Liver (tissue), 3 donors: ENCODE data around the gene PKD2L1.
A peak's percentile ranks its signal among the peaks of the same experiment; 100 is the strongest.

Source experiments
- ATF3 ChIP-seq: IDR thresholded peaks from 2 replicates; pipeline ENCODE4 v1.6.1; 2016; ENCODE audit warnings: antibody characterized with exemption
- EGR1 ChIP-seq, 2 donors: IDR thresholded peaks; 2 replicates each; pipeline ENCODE4 v1.6.1; 2016 to 2018; ENCODE audit warnings: antibody characterized with exemption in 2 of 2, low read depth in 2 of 2
- FOXA1 ChIP-seq: IDR thresholded peaks from 2 replicates; pipeline ENCODE4 v1.6.1; 2016; ENCODE audit warnings: antibody characterized with exemption
- GABPA ChIP-seq, 2 donors: IDR thresholded peaks in 1 of 2; conservative IDR thresholded peaks in 1 of 2; 2 replicates each; pipeline ENCODE4 v1.6.1; 2016; ENCODE audit warnings: antibody characterized with exemption in 2 of 2, mild to moderate bottlenecking in 1 of 2, moderate library complexity in 1 of 2
- JUND ChIP-seq, 2 donors: IDR thresholded peaks; 2 replicates each; pipeline ENCODE4 v1.6.1; 2016; ENCODE audit warnings: antibody characterized with exemption in 2 of 2
- RAD21 ChIP-seq, 2 donors: IDR thresholded peaks; 2 replicates each; pipeline ENCODE4 v1.6.1; 2016; ENCODE audit warnings: antibody characterized with exemption in 2 of 2, mild to moderate bottlenecking in 2 of 2
- RXRA ChIP-seq, 2 donors: IDR thresholded peaks; 2 replicates each; pipeline ENCODE4 v1.6.1; 2017 to 2018; ENCODE audit warnings: antibody characterized with exemption in 2 of 2, mild to moderate bottlenecking in 1 of 2
- SP1 ChIP-seq: IDR thresholded peaks from 2 replicates; pipeline ENCODE4 v1.6.1; 2018; ENCODE audit warnings: antibody characterized with exemption, mild to moderate bottlenecking
- TAF1 ChIP-seq: conservative IDR thresholded peaks from 2 replicates; pipeline ENCODE4 v1.6.1; 2016; ENCODE audit warnings: antibody characterized with exemption, mild to moderate bottlenecking
- YY1 ChIP-seq: IDR thresholded peaks from 2 replicates; pipeline ENCODE4 v1.6.1; 2016; ENCODE audit warnings: antibody characterized with exemption, mild to moderate bottlenecking
- TF ChIP-seq, protein P1 (sequence below): fragments of 150-350 bp; IDR thresholded peaks from 2 replicates; pipeline ENCODE4 v1.5.1; 2017; ENCODE audit warnings: improper control_type of control experiment, low read depth, low read length; ENCODE audit not compliant: missing input control
- TF ChIP-seq, protein P2 (sequence below): IDR thresholded peaks from 2 replicates; pipeline ENCODE4 v1.6.1; 2016; ENCODE audit warnings: antibody characterized with exemption
- TF ChIP-seq, protein P3 (sequence below): IDR thresholded peaks from 2 replicates; pipeline ENCODE4 v1.6.1; 2016; ENCODE audit warnings: antibody characterized with exemption, mild to moderate bottlenecking
- TF ChIP-seq, protein P4 (sequence below): IDR thresholded peaks from 2 replicates; pipeline ENCODE4 v1.6.1; 2016; ENCODE audit warnings: antibody characterized with exemption
- donor health status: healthy.
- donor health status: healthy.

GRCh38 chr10:100267239-100268104, 62.6 kb downstream of the PKD2L1 start, which contains the start of gene CWF19L1:
- TF ChIP-seq, protein P1, sequence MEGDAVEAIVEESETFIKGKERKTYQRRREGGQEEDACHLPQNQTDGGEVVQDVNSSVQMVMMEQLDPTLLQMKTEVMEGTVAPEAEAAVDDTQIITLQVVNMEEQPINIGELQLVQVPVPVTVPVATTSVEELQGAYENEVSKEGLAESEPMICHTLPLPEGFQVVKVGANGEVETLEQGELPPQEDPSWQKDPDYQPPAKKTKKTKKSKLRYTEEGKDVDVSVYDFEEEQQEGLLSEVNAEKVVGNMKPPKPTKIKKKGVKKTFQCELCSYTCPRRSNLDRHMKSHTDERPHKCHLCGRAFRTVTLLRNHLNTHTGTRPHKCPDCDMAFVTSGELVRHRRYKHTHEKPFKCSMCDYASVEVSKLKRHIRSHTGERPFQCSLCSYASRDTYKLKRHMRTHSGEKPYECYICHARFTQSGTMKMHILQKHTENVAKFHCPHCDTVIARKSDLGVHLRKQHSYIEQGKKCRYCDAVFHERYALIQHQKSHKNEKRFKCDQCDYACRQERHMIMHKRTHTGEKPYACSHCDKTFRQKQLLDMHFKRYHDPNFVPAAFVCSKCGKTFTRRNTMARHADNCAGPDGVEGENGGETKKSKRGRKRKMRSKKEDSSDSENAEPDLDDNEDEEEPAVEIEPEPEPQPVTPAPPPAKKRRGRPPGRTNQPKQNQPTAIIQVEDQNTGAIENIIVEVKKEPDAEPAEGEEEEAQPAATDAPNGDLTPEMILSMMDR = no peak
- TF ChIP-seq RAD21 (IDR thresholded peaks at IDR 0.05) (peak in 1 of 2 donors; percentile 30), RXRA (IDR thresholded peaks at IDR 0.05) (peak; percentile 52 to 62), YY1 (peak; percentile 90), SP1 (peak; percentile 74), TAF1 (peak; percentile 77), GABPA (IDR thresholded peaks at IDR 0.05 in 1 of 2, conservative IDR thresholded peaks at IDR 0.05 in 1 of 2) (peak in 1 of 2 donors; percentile 79), JUND (IDR thresholded peaks at IDR 0.05) (peak; percentile 21 to 61), ATF3 (no peak), FOXA1 (no peak), EGR1 (IDR thresholded peaks at IDR 0.05; ENCODE audit: low read depth in 2 of 2) (peak in 1 of 2 donors; percentile 29)
- TF ChIP-seq, protein P2, sequence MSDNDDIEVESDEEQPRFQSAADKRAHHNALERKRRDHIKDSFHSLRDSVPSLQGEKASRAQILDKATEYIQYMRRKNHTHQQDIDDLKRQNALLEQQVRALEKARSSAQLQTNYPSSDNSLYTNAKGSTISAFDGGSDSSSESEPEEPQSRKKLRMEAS = peak; percentile 66
- TF ChIP-seq, protein P3, sequence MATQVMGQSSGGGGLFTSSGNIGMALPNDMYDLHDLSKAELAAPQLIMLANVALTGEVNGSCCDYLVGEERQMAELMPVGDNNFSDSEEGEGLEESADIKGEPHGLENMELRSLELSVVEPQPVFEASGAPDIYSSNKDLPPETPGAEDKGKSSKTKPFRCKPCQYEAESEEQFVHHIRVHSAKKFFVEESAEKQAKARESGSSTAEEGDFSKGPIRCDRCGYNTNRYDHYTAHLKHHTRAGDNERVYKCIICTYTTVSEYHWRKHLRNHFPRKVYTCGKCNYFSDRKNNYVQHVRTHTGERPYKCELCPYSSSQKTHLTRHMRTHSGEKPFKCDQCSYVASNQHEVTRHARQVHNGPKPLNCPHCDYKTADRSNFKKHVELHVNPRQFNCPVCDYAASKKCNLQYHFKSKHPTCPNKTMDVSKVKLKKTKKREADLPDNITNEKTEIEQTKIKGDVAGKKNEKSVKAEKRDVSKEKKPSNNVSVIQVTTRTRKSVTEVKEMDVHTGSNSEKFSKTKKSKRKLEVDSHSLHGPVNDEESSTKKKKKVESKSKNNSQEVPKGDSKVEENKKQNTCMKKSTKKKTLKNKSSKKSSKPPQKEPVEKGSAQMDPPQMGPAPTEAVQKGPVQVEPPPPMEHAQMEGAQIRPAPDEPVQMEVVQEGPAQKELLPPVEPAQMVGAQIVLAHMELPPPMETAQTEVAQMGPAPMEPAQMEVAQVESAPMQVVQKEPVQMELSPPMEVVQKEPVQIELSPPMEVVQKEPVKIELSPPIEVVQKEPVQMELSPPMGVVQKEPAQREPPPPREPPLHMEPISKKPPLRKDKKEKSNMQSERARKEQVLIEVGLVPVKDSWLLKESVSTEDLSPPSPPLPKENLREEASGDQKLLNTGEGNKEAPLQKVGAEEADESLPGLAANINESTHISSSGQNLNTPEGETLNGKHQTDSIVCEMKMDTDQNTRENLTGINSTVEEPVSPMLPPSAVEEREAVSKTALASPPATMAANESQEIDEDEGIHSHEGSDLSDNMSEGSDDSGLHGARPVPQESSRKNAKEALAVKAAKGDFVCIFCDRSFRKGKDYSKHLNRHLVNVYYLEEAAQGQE = peak; percentile 33
- TF ChIP-seq, protein P4, sequence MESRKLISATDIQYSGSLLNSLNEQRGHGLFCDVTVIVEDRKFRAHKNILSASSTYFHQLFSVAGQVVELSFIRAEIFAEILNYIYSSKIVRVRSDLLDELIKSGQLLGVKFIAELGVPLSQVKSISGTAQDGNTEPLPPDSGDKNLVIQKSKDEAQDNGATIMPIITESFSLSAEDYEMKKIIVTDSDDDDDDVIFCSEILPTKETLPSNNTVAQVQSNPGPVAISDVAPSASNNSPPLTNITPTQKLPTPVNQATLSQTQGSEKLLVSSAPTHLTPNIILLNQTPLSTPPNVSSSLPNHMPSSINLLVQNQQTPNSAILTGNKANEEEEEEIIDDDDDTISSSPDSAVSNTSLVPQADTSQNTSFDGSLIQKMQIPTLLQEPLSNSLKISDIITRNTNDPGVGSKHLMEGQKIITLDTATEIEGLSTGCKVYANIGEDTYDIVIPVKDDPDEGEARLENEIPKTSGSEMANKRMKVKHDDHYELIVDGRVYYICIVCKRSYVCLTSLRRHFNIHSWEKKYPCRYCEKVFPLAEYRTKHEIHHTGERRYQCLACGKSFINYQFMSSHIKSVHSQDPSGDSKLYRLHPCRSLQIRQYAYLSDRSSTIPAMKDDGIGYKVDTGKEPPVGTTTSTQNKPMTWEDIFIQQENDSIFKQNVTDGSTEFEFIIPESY = peak; percentile 97
